ENCODE results near the gene NTNG1. TPM values are rescaled to one million over a fixed set of nuclear protein-coding genes. Genes with fewer than 3 reads are reported as not detected.
A peak's percentile ranks its signal among the peaks of the same experiment; 100 is the strongest.

Gene NTNG1
- polyA plus RNA-seq, 4 donors: 22.5 to 40.0 (median 29.9) TPM

DNA sequence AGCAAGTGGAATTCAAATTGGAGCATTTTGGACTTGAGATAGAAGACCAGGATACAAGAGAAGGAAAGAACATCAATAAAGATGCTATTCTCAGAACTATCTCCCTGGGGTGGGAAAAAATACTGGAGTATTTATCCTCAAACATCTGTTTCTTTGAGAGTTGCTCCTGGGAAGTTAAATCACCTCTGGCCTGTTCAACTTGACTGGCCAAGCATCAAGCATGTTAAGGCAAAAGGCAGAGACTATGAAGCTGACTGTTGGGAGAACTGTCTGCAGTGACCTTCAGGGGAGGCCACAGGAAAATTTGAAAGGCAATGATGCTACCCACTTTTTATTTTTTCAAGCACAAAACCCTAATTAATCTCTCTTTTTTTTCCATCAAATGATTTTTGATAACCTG is 239.0 kb downstream of the NTNG1 start:
- DNase-seq (ENCODE audit: low read depth in 4 of 4, low spot score in 2 of 4): no peak

DNA sequence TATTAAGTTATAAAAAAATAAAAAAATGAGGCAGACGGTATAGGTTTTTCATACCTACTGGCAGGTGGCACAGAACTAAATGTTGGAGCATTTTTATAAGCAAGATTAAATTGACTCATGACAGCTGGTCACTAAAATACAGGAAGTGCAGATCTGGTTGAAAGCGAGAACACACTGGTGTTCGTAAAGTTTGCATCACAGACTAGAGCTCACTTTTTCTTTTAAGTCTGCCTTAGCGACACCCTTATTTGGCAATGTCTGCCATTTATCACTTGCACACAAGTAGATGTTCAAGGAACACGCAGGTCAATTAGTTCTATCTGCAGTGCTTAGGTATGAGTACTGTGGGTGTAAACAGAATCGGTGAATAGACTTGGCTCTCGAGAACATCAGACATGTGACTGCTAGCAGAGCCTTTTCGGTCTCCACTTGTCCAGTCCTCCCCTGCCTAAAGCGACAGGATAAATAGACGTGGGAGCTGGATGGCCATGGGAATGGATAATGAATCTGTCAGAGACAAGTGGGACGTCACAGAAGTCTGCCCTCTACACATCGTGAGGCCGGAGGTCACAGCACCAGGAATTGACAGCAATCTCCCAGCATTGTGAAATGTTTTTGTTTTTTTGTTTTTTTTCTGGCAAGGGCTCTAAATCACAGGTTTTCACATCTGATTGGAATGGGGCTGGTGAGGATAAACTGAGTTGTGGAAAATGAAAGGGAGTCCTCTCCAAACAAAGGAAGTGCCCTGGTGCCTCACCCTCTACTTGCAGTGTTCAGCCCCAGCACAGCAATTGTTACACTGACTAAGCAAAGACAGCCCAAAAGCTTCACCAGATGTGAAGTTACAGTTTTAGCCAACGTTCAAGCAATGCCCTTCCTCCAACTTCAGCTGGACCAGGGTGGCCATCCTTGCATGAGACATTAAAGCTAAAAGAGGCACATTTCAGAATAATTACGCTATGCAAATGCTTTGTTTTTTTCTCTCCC is 248.9 kb downstream of the NTNG1 start:
- no peak for DNase-seq (ENCODE audit: low read depth in 4 of 4, low spot score in 2 of 4)

DNA sequence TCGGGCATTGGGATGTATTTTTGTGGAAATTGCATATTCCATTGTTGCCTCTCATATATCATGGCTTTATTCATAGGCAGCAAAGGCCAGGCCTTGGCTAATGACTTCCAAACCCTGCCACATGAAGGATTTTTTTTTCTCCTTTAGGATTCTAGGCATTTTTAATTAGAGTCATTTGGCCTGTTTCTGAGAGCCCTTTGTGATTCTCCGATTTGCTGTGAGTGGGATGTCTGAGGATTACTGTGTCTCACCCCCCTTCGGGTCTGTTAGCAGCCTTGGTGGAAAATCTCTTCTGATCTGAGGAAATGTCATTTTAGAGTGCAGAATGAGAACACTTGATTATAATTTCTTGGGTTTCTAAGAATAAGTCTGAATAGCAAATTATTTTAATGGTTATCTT is 253.5 kb downstream of the NTNG1 start:
- DNase-seq (ENCODE audit: low read depth in 4 of 4, low spot score in 2 of 4): no peak

DNA sequence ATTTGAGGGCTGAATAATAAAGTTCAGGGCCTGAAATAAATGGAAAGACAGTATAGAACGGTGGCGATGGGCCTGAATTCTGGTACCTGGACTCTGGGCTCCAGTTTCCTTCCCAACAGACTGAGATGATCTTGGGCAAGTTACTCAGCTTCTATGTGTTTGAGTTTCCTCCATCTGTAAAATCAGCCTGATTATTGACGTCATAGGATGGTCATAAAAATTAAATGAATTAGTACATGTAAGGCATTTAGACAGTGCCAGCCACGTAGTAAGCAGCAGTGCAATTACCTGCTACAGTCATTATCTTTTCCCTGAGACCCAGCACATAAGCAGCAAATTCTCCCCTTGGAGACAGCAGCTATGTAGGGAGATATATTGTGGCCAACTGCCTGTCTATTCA is 260.9 kb downstream of the NTNG1 start:
- DNase-seq (ENCODE audit: low read depth in 4 of 4, low spot score in 2 of 4): no peak

DNA sequence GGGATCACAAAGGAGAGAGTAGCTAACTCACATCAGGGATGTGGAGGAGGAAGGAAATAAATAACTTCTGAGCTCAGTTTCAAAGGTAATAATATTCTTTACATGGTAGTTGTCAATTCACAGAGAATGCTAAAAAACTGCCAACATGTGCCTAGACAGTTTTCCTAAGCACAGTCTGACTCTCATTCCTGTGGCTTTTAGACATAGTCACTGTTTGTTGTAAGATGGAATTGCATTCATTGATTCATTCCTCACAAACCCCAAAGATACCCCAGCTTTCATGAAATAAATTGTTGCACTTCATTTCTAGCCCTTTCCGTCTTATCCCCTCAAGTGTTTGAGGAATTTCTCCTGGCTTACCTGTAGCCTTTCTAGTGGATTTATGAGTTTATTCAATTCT is 263.9 kb downstream of the NTNG1 start:
- DNase-seq (ENCODE audit: low read depth in 4 of 4, low spot score in 2 of 4): no peak

DNA sequence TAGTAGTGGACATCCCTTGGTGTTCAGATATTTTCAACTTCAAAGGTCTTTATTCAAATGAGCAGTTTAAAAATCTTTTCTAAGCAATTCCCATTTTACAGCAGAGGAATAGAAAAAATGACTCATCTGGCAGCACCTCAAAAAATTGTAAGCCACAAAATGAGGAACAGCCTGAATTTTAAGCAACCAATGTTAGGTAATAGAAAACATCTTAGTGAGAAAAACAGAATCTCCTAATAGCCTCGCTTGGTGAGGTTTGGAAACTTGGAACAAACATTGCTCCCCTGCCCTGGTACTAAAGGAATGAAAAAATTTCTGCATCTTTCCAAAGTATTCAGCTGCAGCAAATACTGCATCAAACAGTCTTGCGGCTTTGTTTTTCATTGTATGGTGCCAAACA is 264.4 kb downstream of the NTNG1 start:
- no peak for DNase-seq (ENCODE audit: low read depth in 4 of 4, low spot score in 2 of 4)

DNA sequence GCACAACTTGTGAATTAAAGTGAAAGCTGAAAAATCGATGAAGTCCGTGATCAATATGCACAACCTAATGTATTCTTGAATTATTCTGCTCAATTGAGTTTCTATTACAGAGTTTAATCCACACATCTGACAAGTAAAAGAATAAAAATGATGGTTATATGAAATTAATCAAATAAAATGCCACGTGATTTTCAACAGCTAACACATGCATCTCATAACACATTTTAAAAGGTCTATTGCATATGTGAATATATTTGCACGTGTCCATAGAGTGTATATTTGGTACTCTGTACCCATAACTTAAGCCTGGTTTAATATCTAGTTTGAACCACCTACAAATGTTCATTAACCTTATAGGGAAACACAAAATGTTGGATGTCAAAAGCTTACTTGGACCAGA is 266.2 kb downstream of the NTNG1 start:
- DNase-seq (ENCODE audit: low read depth in 4 of 4, low spot score in 2 of 4): no peak

DNA sequence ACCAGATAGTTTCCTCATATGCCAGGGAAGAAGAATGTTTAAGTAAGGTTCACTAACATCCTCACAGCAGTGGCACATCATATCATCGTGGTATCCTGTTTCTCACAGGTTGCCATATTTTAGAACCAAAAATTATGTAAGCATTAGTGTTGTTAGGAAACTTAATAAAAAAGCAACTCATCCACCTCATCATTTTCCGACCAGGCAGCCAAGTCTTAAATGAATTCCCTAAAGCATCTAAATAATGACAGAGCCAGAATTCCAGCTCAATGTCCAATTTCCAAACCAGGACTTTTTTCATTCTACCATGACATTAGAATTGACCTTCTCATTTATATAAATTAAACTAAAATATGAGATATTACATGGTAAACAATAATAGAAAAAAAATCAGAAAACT is 272.7 kb downstream of the NTNG1 start:
- DNase-seq (ENCODE audit: low read depth in 4 of 4, low spot score in 2 of 4): no peak

DNA sequence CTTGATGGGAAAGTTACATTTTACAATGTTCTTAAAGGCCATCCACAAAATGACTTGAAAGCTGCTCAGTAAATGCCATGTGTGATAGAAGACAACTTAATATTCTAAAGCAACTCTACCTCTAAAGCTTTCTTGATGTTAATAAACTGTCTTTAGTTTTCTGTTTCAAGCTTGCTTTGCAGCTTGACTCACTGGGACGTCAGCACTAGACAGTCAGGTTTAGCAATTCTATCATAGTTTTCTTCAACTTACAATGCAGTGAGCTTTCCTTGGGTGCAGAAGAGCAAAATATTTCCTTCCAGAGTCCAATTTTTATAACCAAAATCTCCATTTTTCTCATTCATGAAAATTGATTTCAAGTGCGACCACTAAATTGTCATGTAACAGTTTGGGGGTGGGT is 273.1 kb downstream of the NTNG1 start:
- DNase-seq (ENCODE audit: low read depth in 4 of 4, low spot score in 2 of 4): no peak

DNA sequence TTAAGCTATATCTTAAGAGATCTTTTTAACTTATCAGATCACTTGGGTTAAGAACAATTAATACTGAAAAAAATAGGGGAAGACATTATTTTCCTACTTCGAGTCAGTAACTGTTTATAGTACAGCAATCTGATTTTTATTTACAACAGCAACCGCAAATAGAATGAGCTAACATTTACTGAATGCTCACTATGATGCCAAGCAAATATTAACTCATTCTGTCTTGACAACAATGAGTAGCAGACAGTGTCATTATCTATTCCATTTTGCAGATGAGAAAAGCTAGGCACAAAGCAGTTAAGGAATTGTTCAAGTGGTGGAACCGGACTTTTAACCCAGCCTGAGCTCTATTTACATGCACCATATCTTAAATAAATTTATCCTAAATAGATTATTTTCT is 273.7 kb downstream of the NTNG1 start:
- DNase-seq (ENCODE audit: low read depth in 4 of 4, low spot score in 2 of 4): no peak

DNA sequence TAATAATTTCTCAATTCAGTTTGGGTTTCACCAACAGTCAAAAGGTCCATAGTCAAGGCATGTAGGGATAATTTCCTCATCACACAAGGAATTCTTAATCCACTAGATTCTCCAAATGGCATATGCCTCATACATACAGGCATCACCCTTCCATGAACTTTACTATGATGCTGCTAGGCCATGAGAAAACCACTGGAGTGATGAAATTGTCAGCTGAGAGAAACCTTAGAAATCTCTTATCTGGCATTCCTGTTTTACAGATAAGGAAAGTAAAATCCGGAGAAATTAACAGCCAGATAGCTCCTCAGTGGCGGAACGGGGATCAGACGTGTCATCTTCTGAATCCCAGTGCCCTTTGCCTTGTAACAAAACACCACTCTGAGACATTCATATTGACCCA is 274.4 kb downstream of the NTNG1 start:
- no peak for DNase-seq (ENCODE audit: low read depth in 4 of 4, low spot score in 2 of 4)

DNA sequence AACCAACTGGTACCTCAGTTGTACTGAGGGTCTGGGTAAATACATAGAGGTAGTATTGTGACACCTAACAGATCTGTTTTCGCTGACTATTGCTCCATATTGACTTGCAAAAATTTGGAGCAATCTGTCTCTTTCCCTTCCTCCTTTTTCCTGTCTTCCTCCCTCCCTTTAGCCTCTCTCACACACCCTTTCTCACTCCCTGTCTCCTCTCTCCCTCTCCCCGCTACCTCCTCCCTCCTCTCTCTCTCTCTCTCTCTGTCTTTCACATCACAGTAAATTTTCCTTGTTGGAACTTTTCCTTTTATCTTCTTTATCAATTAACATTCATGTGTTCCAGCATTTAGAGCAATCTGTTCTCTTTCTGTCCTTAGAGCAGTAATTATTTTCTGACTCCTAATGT is 278.2 kb downstream of the NTNG1 start:
- DNase-seq (ENCODE audit: low read depth in 4 of 4, low spot score in 2 of 4): no peak

DNA sequence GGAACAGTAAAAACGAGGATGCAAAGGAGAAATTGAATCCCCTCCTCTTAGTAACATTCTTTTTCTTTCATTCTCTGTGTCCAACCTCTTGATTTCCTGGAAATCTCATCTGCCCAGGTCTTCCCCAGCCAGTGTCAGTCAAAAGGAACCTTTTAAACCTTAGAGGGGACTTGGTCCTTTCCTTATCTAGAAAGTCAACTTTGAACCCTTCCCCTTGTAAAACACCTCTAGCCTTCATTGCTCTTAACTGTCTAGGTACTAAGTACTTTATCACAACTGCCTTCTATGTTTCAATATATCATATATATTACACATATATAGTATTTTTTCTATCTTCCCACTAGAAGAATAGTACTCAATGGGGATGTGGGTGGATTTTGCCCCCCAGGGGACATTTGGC is 282.1 kb downstream of the NTNG1 start:
- DNase-seq (ENCODE audit: low read depth in 4 of 4, low spot score in 2 of 4): no peak

DNA sequence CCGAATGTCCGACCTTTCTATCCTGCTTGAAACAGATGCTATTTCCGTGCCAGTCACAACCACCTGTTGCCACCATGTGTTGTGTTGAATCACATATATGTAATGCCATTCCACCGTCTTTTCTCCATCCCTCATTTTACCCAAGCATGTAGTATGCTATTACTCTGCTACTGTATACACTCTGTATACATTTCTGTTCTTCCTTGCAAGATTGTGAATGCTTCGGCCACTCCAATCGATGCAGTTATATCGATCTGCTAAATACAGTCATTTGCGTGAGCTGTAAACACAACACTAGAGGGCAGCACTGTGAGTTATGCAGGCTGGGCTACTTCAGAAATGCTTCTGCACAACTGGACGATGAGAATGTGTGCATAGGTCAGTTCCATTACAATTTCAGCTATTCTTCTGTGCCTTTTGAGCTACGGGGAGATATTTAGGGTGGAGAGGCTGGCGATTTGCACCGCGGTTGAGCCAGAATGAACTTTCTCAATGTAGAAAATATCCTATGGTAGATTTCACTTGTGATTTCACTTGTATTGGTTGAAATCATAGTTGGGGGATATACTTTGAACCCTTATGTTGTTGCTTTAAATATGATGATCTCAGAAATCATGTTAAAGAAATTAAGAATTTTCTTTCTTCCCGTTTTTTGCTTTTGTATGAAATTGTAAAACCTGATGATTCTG is 289.8 kb downstream of the NTNG1 start:
- peak in 2 of 4 donors; percentile 2 to 9 for DNase-seq (ENCODE audit: low read depth in 4 of 4, low spot score in 2 of 4)

DNA sequence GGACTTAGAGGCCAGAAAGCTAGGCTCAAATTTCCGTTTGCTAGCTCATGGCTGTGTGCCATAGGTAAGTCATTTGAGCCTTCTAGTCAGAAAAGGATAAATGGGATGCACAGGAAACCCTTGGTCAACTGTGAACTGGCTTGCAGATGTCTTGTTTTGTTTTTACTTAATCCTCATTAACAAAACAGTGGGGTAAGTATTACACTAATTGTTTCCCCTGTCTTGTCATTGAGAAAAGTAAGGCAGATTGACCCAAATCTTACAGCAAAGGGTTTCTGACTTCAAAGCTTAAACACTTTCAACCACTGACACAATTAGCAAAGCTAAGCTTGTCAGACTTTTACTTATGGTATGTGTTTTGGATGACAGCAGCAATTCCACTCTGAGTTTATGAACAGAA is 291.3 kb downstream of the NTNG1 start:
- no peak for DNase-seq (ENCODE audit: low read depth in 4 of 4, low spot score in 2 of 4)

DNA sequence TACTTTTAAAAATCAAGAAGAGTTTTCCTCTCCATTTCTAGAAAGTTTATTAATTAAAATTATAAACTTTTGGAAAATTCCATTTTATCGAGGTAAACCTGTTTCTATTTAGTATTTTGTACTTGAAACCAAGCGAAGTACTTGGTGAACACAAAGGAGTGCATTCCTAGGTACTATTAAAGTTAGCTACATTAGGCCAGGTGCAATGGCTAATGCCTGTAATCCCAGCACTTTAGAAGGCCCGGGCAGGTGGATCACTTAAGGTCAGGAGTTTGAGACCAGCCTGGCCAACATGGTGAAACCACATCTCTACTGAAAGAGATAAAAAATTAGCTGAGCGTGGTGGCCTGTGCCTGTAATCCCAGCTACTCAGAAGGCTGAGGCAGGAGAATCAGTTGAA is 292.2 kb downstream of the NTNG1 start:
- DNase-seq (ENCODE audit: low read depth in 4 of 4, low spot score in 2 of 4): no peak

DNA sequence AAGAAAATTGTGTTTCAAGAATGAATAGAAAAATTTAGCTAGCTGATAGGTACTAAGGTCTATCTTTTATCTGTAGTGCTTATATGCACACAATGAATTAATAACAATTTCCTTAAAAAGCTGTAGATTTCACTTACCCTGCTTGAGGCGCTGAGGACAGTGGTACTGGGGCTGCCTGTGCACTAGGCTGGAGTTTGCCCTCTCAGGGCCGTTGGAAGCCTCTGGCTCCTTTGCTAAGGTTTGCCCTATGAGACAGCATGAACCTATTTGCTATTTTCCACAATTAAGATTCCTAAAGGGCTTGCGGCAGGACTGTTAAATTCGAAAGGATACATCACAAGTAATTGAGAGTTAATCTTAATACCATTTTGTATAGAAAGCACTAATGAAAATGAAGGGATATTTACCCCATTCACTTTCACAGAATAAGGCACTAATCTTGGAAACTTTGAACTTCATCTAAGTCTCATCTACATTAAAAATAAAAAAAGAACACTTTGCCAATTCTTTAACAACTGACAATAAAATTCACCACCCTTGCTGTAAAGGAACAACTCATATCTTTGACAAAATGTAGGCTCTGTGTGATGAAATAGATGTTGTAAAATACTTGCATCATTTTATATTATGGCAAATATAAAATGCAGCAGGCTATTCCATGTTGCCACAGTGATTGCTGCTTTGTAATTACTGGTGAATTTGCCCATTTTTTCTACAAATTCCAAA is 293.0 kb downstream of the NTNG1 start:
- DNase-seq (ENCODE audit: low read depth in 4 of 4, low spot score in 2 of 4): no peak

DNA sequence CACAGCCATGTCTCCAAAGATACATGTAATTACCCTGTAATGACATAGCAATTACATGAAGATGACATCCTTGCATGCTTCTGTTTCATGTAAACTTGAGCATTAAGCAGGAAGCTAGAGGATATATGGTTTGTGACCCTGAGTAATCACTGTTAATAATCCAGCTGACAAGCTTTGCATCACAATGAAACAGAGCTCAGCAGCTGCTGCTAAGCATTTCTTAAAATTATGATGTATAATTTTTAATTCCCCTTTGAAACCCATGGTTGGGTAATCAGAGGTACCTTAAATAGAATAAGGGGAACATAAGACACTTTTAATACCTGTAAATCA is 293.5 kb downstream of the NTNG1 start:
- DNase-seq (ENCODE audit: low read depth in 4 of 4, low spot score in 2 of 4): no peak

DNA sequence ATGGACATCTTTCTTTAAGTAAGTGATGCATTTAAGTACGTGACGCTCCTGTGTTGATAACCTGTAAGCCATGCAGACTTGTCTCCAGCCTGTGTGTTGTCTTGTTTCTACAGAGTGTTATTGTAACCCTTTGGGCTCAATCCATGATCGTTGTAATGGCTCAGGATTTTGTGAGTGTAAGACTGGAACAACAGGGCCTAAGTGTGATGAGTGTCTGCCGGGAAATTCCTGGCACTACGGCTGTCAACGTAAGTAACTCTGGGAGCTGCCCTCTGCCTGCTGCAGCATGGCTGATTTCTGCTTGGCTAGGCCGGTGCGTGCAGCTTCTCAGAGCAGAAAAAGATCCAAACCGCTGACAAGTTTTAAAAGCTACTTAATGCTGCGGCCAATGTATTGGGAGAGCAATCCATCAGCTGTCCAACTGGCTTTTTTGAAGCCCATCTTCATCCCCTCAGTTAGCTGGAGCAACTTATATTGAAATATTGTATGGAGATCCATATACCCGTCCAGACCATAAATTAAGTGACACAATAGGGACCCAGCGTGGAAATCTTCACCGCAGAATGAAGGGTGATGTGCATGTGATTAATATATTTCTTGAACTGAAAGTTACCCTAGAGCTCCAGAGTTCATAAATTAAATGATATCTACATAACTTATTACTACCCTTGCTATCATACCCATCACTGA is 295.9 kb downstream of the NTNG1 start:
- DNase-seq (ENCODE audit: low read depth in 4 of 4, low spot score in 2 of 4): no peak

DNA sequence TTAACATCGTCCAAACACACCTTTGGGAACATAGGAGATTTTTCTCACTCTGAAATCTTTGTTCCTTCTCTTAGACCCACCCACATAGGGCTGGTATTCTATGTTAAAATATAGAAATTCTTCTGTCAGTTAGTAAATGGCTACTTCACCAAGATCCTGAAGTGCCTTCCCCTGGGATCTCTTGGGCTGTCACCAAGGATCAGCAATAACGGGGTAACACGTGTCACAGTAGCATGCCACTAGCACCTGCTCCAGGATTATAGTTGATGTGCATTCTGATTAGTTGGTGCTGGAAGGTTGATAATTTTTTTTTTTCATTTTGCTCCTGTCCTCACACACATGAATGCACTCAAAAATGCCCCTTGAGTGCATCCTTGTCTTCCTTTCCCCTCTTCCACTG is 298.7 kb downstream of the NTNG1 start:
- no peak for DNase-seq (ENCODE audit: low read depth in 4 of 4, low spot score in 2 of 4)

DNA sequence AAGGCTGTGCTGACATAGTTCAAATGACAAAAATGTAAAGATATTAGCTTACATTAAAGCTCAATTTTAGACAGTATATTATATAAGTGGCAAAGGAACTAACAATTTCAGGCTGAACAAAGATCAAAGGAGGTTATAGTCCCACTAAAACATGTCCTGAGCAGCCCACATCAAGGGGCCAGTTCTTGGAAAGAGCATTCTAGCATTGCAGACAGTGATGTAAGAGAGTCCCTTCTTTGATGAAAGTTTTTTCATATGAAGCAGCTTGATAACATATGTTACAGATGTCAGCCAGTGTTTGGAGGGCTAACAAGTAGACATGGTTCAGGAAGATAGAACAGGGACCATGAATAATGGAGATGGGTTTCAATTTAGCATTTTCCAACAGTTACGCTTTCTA is 301.7 kb downstream of the NTNG1 start:
- DNase-seq (ENCODE audit: low read depth in 4 of 4, low spot score in 2 of 4): no peak
